Measurements from ENCODE around the gene RNASEL.

RNASEL gene

GRCh38 chr1:182588500-182589396 lies at the start of gene RNASEL:
Gene RNASEL, minus strand, starts transcription at chr1:182589256. Its CDS starts 2,450 bp downstream, at chr1:182586806.
- in situ Hi-C loops (cut with HindIII; ENCODE audit: low sequenced_read_pairs) = no loop called here

GRCh38 chr1:182637769-182638168 lies 48.7 kb upstream of the RNASEL start:
- in situ Hi-C loops (cut with HindIII; ENCODE audit: low sequenced_read_pairs) = no loop called here

GRCh38 chr1:182635871-182636270 lies 46.8 kb upstream of the RNASEL start:
- in situ Hi-C loops (cut with HindIII; ENCODE audit: low sequenced_read_pairs) = no loop called here

GRCh38 chr1:182634306-182635072 lies 45.4 kb upstream of the RNASEL start:
- in situ Hi-C loops (cut with HindIII; ENCODE audit: low sequenced_read_pairs) = loop anchor here (5.0 kb wide), 1 partner anchor 38 kb away; no protein-coding TSS in a partner anchor

GRCh38 chr1:182633657-182634281 lies 44.7 kb upstream of the RNASEL start:
- in situ Hi-C loops (cut with HindIII; ENCODE audit: low sequenced_read_pairs) = loop anchor here (5.0 kb wide), 1 partner anchor 39 kb away; no protein-coding TSS in a partner anchor

GRCh38 chr1:182633031-182633430 lies 44.0 kb upstream of the RNASEL start:
- in situ Hi-C loops (cut with HindIII; ENCODE audit: low sequenced_read_pairs) = loop anchor here (5.0 kb wide), 1 partner anchor 39 kb away; no protein-coding TSS in a partner anchor

GRCh38 chr1:182632441-182632857 lies 43.4 kb upstream of the RNASEL start:
- in situ Hi-C loops (cut with HindIII; ENCODE audit: low sequenced_read_pairs) = loop anchor here (5.0 kb wide), 1 partner anchor 40 kb away; no protein-coding TSS in a partner anchor

- in situ Hi-C loops (cut with HindIII; ENCODE audit: low sequenced_read_pairs) = loop anchor here (5.0 kb wide), 1 partner anchor 40 kb away; no protein-coding TSS in a partner anchor
Measured at GRCh38 chr1:182631954-182632353, 42.9 kb upstream of the RNASEL start.

GRCh38 chr1:182631053-182631677 lies 42.1 kb upstream of the RNASEL start:
- in situ Hi-C loops (cut with HindIII; ENCODE audit: low sequenced_read_pairs) = loop anchor here (5.0 kb wide), 1 partner anchor 41 kb away; no protein-coding TSS in a partner anchor

- in situ Hi-C loops (cut with HindIII; ENCODE audit: low sequenced_read_pairs) = loop anchor here (5.0 kb wide), 1 partner anchor 42 kb away; no protein-coding TSS in a partner anchor
Measured at GRCh38 chr1:182630586-182630985, 41.5 kb upstream of the RNASEL start.

- in situ Hi-C loops (cut with HindIII; ENCODE audit: low sequenced_read_pairs) = loop anchor here (5.0 kb wide), 1 partner anchor 43 kb away; no protein-coding TSS in a partner anchor
Measured at GRCh38 chr1:182629499-182630096, 40.5 kb upstream of the RNASEL start.

- in situ Hi-C loops (cut with HindIII; ENCODE audit: low sequenced_read_pairs) = no loop called here
Measured at GRCh38 chr1:182629080-182629479, 40.0 kb upstream of the RNASEL start.

- in situ Hi-C loops (cut with HindIII; ENCODE audit: low sequenced_read_pairs) = no loop called here
Measured at GRCh38 chr1:182628657-182629056, 39.6 kb upstream of the RNASEL start.

GRCh38 chr1:182627622-182628021 lies 38.6 kb upstream of the RNASEL start:
- in situ Hi-C loops (cut with HindIII; ENCODE audit: low sequenced_read_pairs) = no loop called here

- in situ Hi-C loops (cut with HindIII; ENCODE audit: low sequenced_read_pairs) = no loop called here
Measured at GRCh38 chr1:182626527-182626926, 37.5 kb upstream of the RNASEL start.

GRCh38 chr1:182625719-182626504 lies 36.9 kb upstream of the RNASEL start:
- in situ Hi-C loops (cut with HindIII; ENCODE audit: low sequenced_read_pairs) = no loop called here

- in situ Hi-C loops (cut with HindIII; ENCODE audit: low sequenced_read_pairs) = no loop called here
Measured at GRCh38 chr1:182625024-182625423, 36.0 kb upstream of the RNASEL start.

- in situ Hi-C loops (cut with HindIII; ENCODE audit: low sequenced_read_pairs) = no loop called here
Measured at GRCh38 chr1:182624577-182624976, 35.5 kb upstream of the RNASEL start.

GRCh38 chr1:182622901-182623528 lies 34.0 kb upstream of the RNASEL start:
- in situ Hi-C loops (cut with HindIII; ENCODE audit: low sequenced_read_pairs) = no loop called here
